ENCODE data around the gene FAM120AOS.

The FAM120AOS gene

GRCh38 chr9:93453047-93453914, at the start of gene FAM120AOS:
FAM120AOS (minus strand) TSS chr9:93453581; CDS start chr9:93452709, 872 bp downstream.
- DNase-seq (ENCODE audit: low read depth in 1 of 2, low spot score in 1 of 2), result peak; percentile 60 to 72

GRCh38 chr9:93501406-93501805, 48.0 kb upstream of the FAM120AOS start:
- DNase-seq (ENCODE audit: low read depth in 1 of 2, low spot score in 1 of 2), result no peak

GRCh38 chr9:93500571-93501298, 47.4 kb upstream of the FAM120AOS start:
- no peak for DNase-seq (ENCODE audit: low read depth in 1 of 2, low spot score in 1 of 2)

- DNase-seq (ENCODE audit: low read depth in 1 of 2, low spot score in 1 of 2), result no peak
These were observed 42.9 kb upstream of the FAM120AOS start for GRCh38 chr9:93496285-93496684.

GRCh38 chr9:93493949-93494348, 40.6 kb upstream of the FAM120AOS start:
- no peak for DNase-seq (ENCODE audit: low read depth in 1 of 2, low spot score in 1 of 2)

DNA sequence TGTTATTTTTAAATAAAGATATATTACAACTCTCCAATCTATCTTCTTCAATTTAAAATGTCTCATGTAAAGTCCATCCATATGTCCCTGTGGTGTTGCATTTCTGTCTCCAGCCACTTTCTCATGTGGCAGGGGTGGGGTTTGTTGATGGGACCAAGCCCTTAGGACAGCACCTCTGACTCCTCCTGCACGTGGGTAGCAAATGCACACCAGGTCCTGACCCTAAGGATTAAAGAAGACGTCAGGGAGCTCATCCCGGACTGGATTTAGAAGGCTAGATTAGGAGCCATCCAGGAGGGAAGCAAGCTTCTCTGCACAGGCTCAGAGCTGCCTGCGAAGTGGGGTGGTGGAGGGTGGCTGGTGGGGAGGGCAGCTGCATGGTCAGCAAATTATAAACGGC, 38.9 kb upstream of the FAM120AOS start:
- DNase-seq (ENCODE audit: low read depth in 1 of 2, low spot score in 1 of 2), result no peak

DNA sequence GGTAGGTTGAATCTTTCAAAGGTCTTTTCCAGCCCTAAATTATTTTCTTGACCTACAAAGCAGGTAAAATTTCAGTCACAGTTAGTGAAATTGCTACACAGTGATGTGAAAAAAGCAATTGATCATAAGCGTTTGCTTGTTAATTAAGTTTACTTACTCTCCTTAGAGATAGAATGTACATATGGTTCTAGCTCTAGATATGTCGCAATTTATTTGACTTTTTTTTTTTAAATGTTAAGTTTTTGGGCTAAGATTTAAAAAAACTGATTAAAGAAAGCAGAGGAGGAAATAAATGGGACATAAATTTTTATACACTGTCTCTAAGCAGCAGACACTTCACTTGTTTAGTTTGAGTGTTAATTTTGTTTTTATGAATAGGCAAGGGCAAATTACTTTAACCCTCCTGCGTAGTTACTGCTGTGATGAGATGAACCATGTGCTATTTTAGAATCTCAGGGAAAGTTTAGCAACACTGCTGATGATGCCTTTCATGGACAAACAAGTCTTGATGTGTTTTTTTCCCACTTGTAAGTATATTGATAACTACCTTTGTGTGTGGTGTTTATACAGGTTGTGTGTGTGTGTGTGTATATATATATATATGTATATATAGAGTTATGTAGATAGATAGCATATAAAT, 38.3 kb upstream of the FAM120AOS start:
- no peak for DNase-seq (ENCODE audit: low read depth in 1 of 2, low spot score in 1 of 2)

GRCh38 chr9:93488244-93488643, 34.9 kb upstream of the FAM120AOS start:
- no peak for DNase-seq (ENCODE audit: low read depth in 1 of 2, low spot score in 1 of 2)

DNA sequence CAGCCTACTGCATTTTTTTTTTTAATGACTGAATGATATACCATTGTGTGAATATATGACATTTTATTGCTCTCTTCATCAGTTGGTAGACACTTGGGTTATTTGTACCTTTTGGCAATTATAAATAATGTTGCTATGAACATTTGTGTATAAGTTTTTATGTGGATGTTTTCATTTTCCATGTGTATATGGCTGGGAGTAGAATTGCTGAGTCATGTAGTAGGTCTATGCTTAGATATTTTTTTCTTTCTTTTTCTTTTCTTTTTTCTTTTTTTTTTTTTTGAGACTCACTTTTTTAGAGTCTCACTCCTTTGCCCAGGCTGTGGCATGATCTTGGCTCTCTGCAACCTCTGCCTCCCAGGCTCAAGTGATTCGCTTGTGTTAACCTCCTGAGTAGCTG, 32.9 kb upstream of the FAM120AOS start:
- no peak for DNase-seq (ENCODE audit: low read depth in 1 of 2, low spot score in 1 of 2)

GRCh38 chr9:93483497-93483896, 30.1 kb upstream of the FAM120AOS start:
- DNase-seq (ENCODE audit: low read depth in 1 of 2, low spot score in 1 of 2), result no peak

DNA sequence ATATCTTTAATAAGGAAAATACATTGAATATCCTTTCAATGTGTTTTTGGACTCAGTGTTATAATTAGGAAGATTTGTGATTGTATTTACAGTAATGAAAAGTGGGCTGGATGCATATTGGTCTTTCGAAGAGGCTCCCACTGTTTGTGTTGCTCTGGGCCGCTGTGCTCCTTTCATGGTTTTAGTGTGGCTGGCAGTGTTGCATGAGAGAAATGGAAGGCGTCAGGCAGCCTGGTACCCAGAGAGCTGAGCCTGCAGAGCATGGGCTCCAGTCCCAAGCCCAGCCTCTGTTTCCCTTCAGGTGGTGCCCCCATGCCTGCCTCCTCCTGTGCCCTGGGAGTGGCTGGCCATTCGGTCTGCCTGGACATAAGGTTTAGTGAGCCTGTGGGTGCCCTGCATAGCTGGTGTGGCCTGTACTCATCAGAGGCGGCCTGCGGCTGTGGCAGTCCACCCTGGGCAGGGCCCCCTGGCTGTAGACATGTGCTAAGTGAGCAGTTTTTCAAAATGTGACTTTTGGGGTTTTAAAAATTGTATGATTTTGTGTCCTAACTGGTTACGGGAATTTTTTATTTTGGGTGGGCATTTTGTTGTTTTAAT, 27.4 kb upstream of the FAM120AOS start:
- DNase-seq (ENCODE audit: low read depth in 1 of 2, low spot score in 1 of 2), result no peak

- no peak for DNase-seq (ENCODE audit: low read depth in 1 of 2, low spot score in 1 of 2)
These were observed 26.9 kb upstream of the FAM120AOS start for GRCh38 chr9:93480262-93480661.

DNA sequence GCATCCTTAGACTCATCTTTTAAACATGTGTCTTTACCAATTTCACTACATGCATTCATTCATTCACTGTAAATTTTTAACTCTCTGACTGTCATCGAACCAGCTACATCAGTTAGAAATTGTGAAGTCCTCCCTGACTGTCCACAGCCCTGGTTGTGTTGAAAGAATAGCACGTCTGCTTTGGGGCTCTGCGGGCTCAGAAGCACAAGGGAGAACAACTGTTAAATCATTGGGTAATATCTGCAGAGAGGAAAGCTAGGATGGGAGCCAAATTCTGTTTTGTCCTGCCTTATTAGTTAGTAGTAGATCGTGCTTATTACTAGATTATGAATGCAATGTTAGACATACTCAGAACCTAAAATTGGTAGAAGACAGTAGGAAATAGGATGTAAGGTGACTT, 26.3 kb upstream of the FAM120AOS start:
- DNase-seq (ENCODE audit: low read depth in 1 of 2, low spot score in 1 of 2), result no peak

GRCh38 chr9:93477397-93477796, 24.0 kb upstream of the FAM120AOS start:
- DNase-seq (ENCODE audit: low read depth in 1 of 2, low spot score in 1 of 2), result no peak

- DNase-seq (ENCODE audit: low read depth in 1 of 2, low spot score in 1 of 2), result no peak
These were observed 23.5 kb upstream of the FAM120AOS start for GRCh38 chr9:93476924-93477323.

- DNase-seq (ENCODE audit: low read depth in 1 of 2, low spot score in 1 of 2), result no peak
These were observed 22.5 kb upstream of the FAM120AOS start for GRCh38 chr9:93475856-93476255.

DNA sequence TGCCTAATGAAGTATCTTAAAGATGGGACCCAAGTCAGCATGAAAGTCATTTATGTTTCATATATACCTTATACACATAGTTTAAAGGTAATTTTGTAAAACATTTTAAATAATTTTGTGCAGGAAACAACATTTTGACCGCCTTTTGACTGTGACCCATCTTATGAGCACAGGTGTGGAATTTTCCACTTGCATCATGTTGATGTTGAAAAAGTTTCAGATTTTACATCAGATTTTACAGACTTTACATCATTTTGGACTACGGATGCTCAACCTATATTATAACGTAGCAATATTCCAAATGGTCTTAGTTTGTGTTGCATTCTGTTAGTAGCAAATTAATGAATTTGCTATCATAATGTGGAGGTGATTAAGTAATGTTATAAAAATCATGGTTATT, 21.7 kb upstream of the FAM120AOS start:
- no peak for DNase-seq (ENCODE audit: low read depth in 1 of 2, low spot score in 1 of 2)

- DNase-seq (ENCODE audit: low read depth in 1 of 2, low spot score in 1 of 2), result no peak
These were observed 20.0 kb upstream of the FAM120AOS start for GRCh38 chr9:93473411-93473810.

- DNase-seq (ENCODE audit: low read depth in 1 of 2, low spot score in 1 of 2), result no peak
These were observed 17.7 kb upstream of the FAM120AOS start for GRCh38 chr9:93471124-93471523.

- no peak for DNase-seq (ENCODE audit: low read depth in 1 of 2, low spot score in 1 of 2)
These were observed 17.0 kb upstream of the FAM120AOS start for GRCh38 chr9:93470391-93470790.

GRCh38 chr9:93468763-93469456, 15.5 kb upstream of the FAM120AOS start:
- DNase-seq (ENCODE audit: low read depth in 1 of 2, low spot score in 1 of 2), result no peak
